ENCODE data around the gene SRSF6.
A peak's percentile ranks its signal among the peaks of the same experiment; 100 is the strongest.

The SRSF6 gene

GRCh38 chr20:43457640-43458421, at the start of gene SRSF6:
TSS of gene SRSF6 (plus strand) at chr20:43457896. CDS start at chr20:43458034, 138 bp downstream.
- no peak for TF ChIP-seq EZH2phosphoT487 (conservative IDR thresholded peaks at IDR 0.05; ENCODE audit: low read length)
- no peak for TF ChIP-seq CTCF (IDR thresholded peaks at IDR 0.05; ENCODE audit: insufficient read depth, low read length, poor library complexity, severe bottlenecking)
- peak within 1 kb of the TSS; percentile 77 for H3K4me2 ChIP-seq (ENCODE audit: low read depth, low read length, poor library complexity, severe bottlenecking)
- H3K27ac ChIP-seq (ENCODE audit: low read depth, low read length) = peak within 1 kb of the TSS; percentile 90
- no peaks in the 10 kb centered on the region for H3K9me2 ChIP-seq (replicated peaks; ENCODE audit: insufficient read depth, low read length)
- H3K79me2 ChIP-seq (ENCODE audit: insufficient read depth, low read length) = peaks cover 37% of the 10 kb centered on the region
- H3K9ac ChIP-seq (ENCODE audit: low read length) = peak within 1 kb of the TSS; percentile 100
- H3K36me3 ChIP-seq (ENCODE audit: low read length) = peaks cover 37% of the 10 kb centered on the region
- peak within 1 kb of the TSS; percentile 91 for H2AFZ ChIP-seq (ENCODE audit: low read depth, low read length, severe bottlenecking)
- H3K9me3 ChIP-seq (ENCODE audit: insufficient read depth, low read length) = no peaks in the 10 kb centered on the region
- peaks cover 27% of the 10 kb centered on the region for H3F3A ChIP-seq (ENCODE audit: insufficient read depth)
- peaks cover 39% of the 10 kb centered on the region for H4K20me1 ChIP-seq (ENCODE audit: low read depth, low read length)
- H3K27me3 ChIP-seq (ENCODE audit: low read length) = no peaks in the 10 kb centered on the region
- H3K4me3 ChIP-seq (ENCODE audit: insufficient read depth, low read length, poor library complexity, severe bottlenecking) = peak within 1 kb of the TSS; percentile 79

DNA sequence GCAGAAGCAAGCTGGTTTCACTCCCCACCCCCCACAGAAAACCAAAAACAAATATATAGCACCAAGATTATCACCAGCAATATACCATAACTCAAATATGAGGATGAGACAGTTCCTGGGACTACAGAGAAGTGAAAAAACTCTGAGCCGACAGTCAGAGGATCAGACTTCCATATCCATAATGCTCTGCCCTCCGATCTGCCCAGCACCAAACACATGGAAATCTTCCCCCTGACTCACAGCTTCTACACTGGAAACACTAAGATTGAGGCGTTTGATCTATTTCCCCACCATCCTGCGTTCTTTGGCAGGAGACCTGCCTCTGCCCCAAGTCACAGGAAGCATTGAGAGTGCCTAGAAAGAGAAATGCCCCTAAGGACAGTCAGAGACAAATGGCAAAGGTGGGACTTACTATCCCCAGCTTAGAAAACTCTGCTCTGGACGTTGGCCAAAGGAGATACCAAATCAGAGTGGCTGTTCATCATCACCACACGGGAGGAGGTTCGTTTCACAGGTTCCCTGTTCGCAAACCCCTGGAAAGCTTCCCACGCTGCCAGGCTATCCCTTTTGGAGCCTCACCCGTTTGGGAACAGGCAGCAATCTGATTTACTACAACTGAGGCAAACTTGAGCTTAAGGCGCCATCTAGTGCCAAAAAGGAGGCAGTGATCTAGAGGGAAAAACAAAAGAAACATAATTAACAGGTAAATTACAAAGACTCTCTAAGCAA, 48.7 kb upstream of the SRSF6 start:
- Histone ChIP-seq H3F3A (ENCODE audit: insufficient read depth) (no peaks in the 10 kb centered on the region), H4K20me1 (ENCODE audit: low read depth, low read length) (no peaks in the 10 kb centered on the region), H3K79me2 (ENCODE audit: insufficient read depth, low read length) (no peaks in the 10 kb centered on the region), H3K36me3 (ENCODE audit: low read length) (no peaks in the 10 kb centered on the region), H2AFZ (ENCODE audit: low read depth, low read length, severe bottlenecking) (no peak overlapping the region), H3K9me2 (replicated peaks; ENCODE audit: insufficient read depth, low read length) (no peaks in the 10 kb centered on the region), H3K9ac (ENCODE audit: low read length) (no peak overlapping the region), H3K4me3 (ENCODE audit: insufficient read depth, low read length, poor library complexity, severe bottlenecking) (no peak overlapping the region), H3K27me3 (ENCODE audit: low read length) (no peaks in the 10 kb centered on the region), H3K27ac (ENCODE audit: low read depth, low read length) (no peak overlapping the region), H3K4me2 (ENCODE audit: low read depth, low read length, poor library complexity, severe bottlenecking) (no peak overlapping the region), H3K9me3 (ENCODE audit: insufficient read depth, low read length) (no peaks in the 10 kb centered on the region)
- TF ChIP-seq EZH2phosphoT487 (conservative IDR thresholded peaks at IDR 0.05; ENCODE audit: low read length) (no peak), CTCF (IDR thresholded peaks at IDR 0.05; ENCODE audit: insufficient read depth, low read length, poor library complexity, severe bottlenecking) (peak; percentile 72)

GRCh38 chr20:43409577-43409913, 48.2 kb upstream of the SRSF6 start:
- no peak overlapping the region for H3K9ac ChIP-seq (ENCODE audit: low read length)
- no peak overlapping the region for H3K4me2 ChIP-seq (ENCODE audit: low read depth, low read length, poor library complexity, severe bottlenecking)
- no peak for TF ChIP-seq EZH2phosphoT487 (conservative IDR thresholded peaks at IDR 0.05; ENCODE audit: low read length)
- no peak for TF ChIP-seq CTCF (IDR thresholded peaks at IDR 0.05; ENCODE audit: insufficient read depth, low read length, poor library complexity, severe bottlenecking)
- no peaks in the 10 kb centered on the region for H4K20me1 ChIP-seq (ENCODE audit: low read depth, low read length)
- H3K79me2 ChIP-seq (ENCODE audit: insufficient read depth, low read length) = no peaks in the 10 kb centered on the region
- H3K9me2 ChIP-seq (replicated peaks; ENCODE audit: insufficient read depth, low read length) = no peaks in the 10 kb centered on the region
- no peaks in the 10 kb centered on the region for H3K36me3 ChIP-seq (ENCODE audit: low read length)
- no peaks in the 10 kb centered on the region; the same call in 1 of the 2 replicates for H3K27me3 ChIP-seq (ENCODE audit: low read length)
- no peak overlapping the region for H2AFZ ChIP-seq (ENCODE audit: low read depth, low read length, severe bottlenecking)
- H3F3A ChIP-seq (ENCODE audit: insufficient read depth) = no peaks in the 10 kb centered on the region
- no peaks in the 10 kb centered on the region for H3K9me3 ChIP-seq (ENCODE audit: insufficient read depth, low read length)
- H3K27ac ChIP-seq (ENCODE audit: low read depth, low read length) = no peak overlapping the region
- no peak overlapping the region for H3K4me3 ChIP-seq (ENCODE audit: insufficient read depth, low read length, poor library complexity, severe bottlenecking)
